HL-60 (cell line): ENCODE results near the gene CHCHD6.

Experiments
- DNase-seq, 2 experiments: peaks; one replicate each; pipeline ENCODE4 v3.0.0-alpha.2; 2010 to 2020; ENCODE audit warnings: low read depth in 1 of 2, low spot score in 1 of 2
- H3K27ac ChIP-seq: fragments of 250-450 bp; sonication (Bioruptor Pico); replicated peaks from 2 replicates; pipeline ENCODE4 v1.5.1; 2020; ENCODE audit warnings: mild to moderate bottlenecking, moderate library complexity
- H3K27me3 ChIP-seq: fragments of 250-450 bp; sonication (Bioruptor Pico); 2 replicates; pipeline ENCODE4 v1.5.1; 2021; ENCODE audit warnings: mild to moderate bottlenecking, moderate library complexity; ENCODE audit not compliant: insufficient read depth, poor library complexity, severe bottlenecking
- H3K4me3 ChIP-seq: replicated peaks from 2 replicates; pipeline ENCODE4 v1.5.1; 2011; ENCODE audit warnings: mild to moderate bottlenecking, control low read depth, low read length; ENCODE audit not compliant: insufficient read depth
- GABPA ChIP-seq: IDR thresholded peaks from 2 replicates; pipeline ENCODE4 v1.6.1; 2012; ENCODE audit warnings: low read depth
- POLR2AphosphoS5 ChIP-seq: IDR thresholded peaks from 2 replicates; pipeline ENCODE4 v1.6.1; 2012; ENCODE audit warnings: low read depth
- SPI1 ChIP-seq: IDR thresholded peaks from 2 replicates; pipeline ENCODE4 v1.6.1; 2012; ENCODE audit warnings: low read depth, mild to moderate bottlenecking, borderline replicate concordance
- TF ChIP-seq, protein P1 (sequence below): IDR thresholded peaks from 2 replicates; pipeline ENCODE4 v1.6.1; 2012; ENCODE audit warnings: low read depth; ENCODE audit not compliant: insufficient replicate concordance
- TF ChIP-seq, protein P2 (sequence below): IDR thresholded peaks from one replicate; pipeline ENCODE4 v1.5.1; 2011; ENCODE audit warnings: low read length, control low read depth, inconsistent platforms; ENCODE audit not compliant: insufficient read depth

The CHCHD6 gene

DNA sequence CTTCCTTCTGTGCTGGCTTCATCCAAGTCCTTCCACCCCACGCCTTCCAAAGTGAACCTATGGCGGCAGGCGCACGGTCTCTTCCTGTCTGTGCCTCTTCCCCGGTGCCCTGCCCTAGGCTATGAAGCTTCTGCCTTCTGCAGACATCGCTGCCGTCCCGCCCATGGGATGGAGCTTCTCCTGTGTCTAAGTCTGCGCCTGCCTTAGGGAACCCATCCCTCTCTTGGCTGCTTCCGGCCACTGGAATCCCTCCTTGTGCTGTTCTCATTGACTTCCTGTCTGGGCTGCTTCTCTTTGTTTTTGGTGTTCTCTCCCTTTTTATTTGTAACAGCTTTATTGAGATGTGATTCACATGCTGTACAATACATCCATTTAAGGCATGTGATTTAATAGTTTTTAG, 17.2 kb downstream of the CHCHD6 start:
- H3K27ac ChIP-seq, result no peak overlapping the region
- TF ChIP-seq SPI1, result no peak
- no peak for TF ChIP-seq POLR2AphosphoS5
- TF ChIP-seq, protein P1, sequence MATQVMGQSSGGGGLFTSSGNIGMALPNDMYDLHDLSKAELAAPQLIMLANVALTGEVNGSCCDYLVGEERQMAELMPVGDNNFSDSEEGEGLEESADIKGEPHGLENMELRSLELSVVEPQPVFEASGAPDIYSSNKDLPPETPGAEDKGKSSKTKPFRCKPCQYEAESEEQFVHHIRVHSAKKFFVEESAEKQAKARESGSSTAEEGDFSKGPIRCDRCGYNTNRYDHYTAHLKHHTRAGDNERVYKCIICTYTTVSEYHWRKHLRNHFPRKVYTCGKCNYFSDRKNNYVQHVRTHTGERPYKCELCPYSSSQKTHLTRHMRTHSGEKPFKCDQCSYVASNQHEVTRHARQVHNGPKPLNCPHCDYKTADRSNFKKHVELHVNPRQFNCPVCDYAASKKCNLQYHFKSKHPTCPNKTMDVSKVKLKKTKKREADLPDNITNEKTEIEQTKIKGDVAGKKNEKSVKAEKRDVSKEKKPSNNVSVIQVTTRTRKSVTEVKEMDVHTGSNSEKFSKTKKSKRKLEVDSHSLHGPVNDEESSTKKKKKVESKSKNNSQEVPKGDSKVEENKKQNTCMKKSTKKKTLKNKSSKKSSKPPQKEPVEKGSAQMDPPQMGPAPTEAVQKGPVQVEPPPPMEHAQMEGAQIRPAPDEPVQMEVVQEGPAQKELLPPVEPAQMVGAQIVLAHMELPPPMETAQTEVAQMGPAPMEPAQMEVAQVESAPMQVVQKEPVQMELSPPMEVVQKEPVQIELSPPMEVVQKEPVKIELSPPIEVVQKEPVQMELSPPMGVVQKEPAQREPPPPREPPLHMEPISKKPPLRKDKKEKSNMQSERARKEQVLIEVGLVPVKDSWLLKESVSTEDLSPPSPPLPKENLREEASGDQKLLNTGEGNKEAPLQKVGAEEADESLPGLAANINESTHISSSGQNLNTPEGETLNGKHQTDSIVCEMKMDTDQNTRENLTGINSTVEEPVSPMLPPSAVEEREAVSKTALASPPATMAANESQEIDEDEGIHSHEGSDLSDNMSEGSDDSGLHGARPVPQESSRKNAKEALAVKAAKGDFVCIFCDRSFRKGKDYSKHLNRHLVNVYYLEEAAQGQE, result no peak
- TF ChIP-seq GABPA, result no peak
- TF ChIP-seq, protein P2, sequence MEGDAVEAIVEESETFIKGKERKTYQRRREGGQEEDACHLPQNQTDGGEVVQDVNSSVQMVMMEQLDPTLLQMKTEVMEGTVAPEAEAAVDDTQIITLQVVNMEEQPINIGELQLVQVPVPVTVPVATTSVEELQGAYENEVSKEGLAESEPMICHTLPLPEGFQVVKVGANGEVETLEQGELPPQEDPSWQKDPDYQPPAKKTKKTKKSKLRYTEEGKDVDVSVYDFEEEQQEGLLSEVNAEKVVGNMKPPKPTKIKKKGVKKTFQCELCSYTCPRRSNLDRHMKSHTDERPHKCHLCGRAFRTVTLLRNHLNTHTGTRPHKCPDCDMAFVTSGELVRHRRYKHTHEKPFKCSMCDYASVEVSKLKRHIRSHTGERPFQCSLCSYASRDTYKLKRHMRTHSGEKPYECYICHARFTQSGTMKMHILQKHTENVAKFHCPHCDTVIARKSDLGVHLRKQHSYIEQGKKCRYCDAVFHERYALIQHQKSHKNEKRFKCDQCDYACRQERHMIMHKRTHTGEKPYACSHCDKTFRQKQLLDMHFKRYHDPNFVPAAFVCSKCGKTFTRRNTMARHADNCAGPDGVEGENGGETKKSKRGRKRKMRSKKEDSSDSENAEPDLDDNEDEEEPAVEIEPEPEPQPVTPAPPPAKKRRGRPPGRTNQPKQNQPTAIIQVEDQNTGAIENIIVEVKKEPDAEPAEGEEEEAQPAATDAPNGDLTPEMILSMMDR, result no peak
- no peak overlapping the region for H3K4me3 ChIP-seq
- DNase-seq, result no peak
- H3K27me3 ChIP-seq, result no peaks in the 10 kb centered on the region

DNA sequence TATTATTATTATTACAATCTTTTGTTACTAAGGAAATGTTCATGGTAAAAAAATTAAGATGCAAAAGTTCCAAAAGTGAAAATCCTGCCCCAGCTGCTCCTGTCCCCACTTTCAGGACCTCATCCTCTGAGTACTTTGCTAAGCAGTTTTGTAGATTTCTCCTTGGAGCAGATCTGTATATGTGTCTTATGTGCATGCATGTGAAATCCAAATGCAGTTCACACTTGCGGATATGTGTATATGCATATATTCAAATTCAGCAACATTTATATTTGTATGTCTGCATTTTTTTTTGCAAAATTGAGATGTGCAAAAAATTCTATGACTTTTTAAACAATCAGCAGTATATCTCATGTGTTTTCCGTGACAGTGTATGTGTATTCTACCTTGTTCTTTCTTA, 19.2 kb downstream of the CHCHD6 start:
- DNase-seq, result no peak
- TF ChIP-seq POLR2AphosphoS5 (no peak), GABPA (no peak), SPI1 (no peak)
- TF ChIP-seq, protein P2, result no peak
- TF ChIP-seq, protein P1, result no peak
- no peak overlapping the region for H3K27ac ChIP-seq
- H3K27me3 ChIP-seq, result no peaks in the 10 kb centered on the region
- H3K4me3 ChIP-seq, result no peak overlapping the region

DNA sequence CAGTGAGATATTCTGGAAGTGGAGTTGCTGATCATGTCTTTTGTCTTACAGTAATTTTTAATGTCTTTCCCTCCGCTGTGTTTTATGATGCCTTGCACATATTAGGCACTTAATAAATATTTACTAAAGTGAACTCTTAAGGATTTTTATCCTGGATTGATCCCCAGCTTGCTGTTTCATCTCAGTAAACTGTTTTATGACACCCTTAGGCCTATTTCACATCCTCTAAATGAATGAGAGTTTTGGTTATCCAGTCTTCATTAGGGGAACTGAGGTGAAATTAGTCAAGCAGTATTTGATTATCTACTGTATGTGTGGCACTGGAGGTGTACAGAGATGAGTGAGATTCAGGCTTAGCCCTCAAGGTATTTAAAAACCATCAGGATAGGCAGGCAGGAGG, 19.8 kb downstream of the CHCHD6 start:
- no peaks in the 10 kb centered on the region for H3K27me3 ChIP-seq
- DNase-seq, result no peak
- no peak overlapping the region for H3K4me3 ChIP-seq
- no peak for TF ChIP-seq GABPA
- TF ChIP-seq SPI1, result no peak
- TF ChIP-seq, protein P2, result no peak
- TF ChIP-seq, protein P1, result no peak
- no peak for TF ChIP-seq POLR2AphosphoS5
- no peak overlapping the region for H3K27ac ChIP-seq
